Parathyroid adenoma (tissue), 2 donors: ENCODE measurements around the gene UBE2Q1.
A peak's percentile ranks its signal among the peaks of the same experiment; 100 is the strongest.

Experiments used
- H2AFZ ChIP-seq: fragments of 300-600 bp; sonication (generic); one replicate; pipeline ENCODE4 v1.7.0; 2017; ENCODE audit warnings: antibody characterized with exemption, mild to moderate bottlenecking
- H3K27ac ChIP-seq: fragments of 300-600 bp; sonication (generic); one replicate; pipeline ENCODE4 v1.7.0; 2017
- H3K27me3 ChIP-seq: fragments of 300-600 bp; sonication (generic); one replicate; pipeline ENCODE4 v1.7.0; 2017; ENCODE audit warnings: low read length; ENCODE audit not compliant: control insufficient read depth, insufficient read depth
- H3K36me3 ChIP-seq: fragments of 300-600 bp; sonication (generic); one replicate; pipeline ENCODE4 v1.7.0; 2017; ENCODE audit warnings: low read length; ENCODE audit not compliant: control insufficient read depth, insufficient read depth
- H3K4me1 ChIP-seq: fragments of 300-600 bp; sonication (generic); one replicate; pipeline ENCODE4 v1.7.0; 2017; ENCODE audit warnings: control low read depth
- H3K4me2 ChIP-seq: fragments of 300-600 bp; sonication (generic); one replicate; pipeline ENCODE4 v1.7.0; 2017; ENCODE audit warnings: low read length
- H3K4me3 ChIP-seq: fragments of 300-600 bp; sonication (generic); one replicate; pipeline ENCODE4 v1.7.0; 2017; ENCODE audit warnings: low read depth, low read length
- H3K79me2 ChIP-seq: fragments of 300-600 bp; sonication (generic); one replicate; pipeline ENCODE4 v1.7.0; 2017; ENCODE audit warnings: control low read depth
- H3K9ac ChIP-seq: fragments of 300-600 bp; sonication (generic); one replicate; pipeline ENCODE4 v1.7.0; 2017; ENCODE audit warnings: mild to moderate bottlenecking
- H3K9me3 ChIP-seq: fragments of 300-600 bp; sonication (generic); one replicate; pipeline ENCODE4 v1.7.0; 2017; ENCODE audit warnings: low read length; ENCODE audit not compliant: control insufficient read depth
- TF ChIP-seq, protein P1 (sequence below): fragments of 300-600 bp; sonication (generic); IDR thresholded peaks from one replicate; pipeline ENCODE4 v1.7.0; 2017; ENCODE audit warnings: antibody characterized with exemption, mild to moderate bottlenecking
- donor health status: primary hyperparathyroidism.

UBE2Q1 gene

GRCh38 chr1:154512760-154513159 is 45.7 kb downstream of the UBE2Q1 start:
- H3K9me3 ChIP-seq = no peaks in the 10 kb centered on the region

DNA sequence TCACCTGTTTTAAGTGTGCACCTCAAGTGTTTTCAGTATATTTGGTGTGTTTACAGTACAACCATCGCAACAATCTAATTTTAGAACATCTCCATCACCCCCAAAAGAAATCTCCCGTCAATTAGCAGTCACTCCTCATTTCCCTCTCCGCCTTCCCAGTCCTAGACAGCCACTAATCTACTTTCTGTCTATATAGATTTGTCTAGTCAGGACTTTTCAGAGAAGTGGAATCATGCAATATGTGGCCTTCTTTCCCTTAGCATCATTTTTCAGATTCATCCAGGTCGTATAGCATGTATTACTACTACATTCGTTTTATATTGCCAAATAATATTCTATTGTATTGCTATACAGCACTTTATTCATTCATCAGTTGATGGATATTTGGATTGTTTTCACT is 54.6 kb downstream of the UBE2Q1 start:
- Histone ChIP-seq H3K9ac (no peak overlapping the region), H3K27ac (no peak overlapping the region), H3K9me3 (no peaks in the 10 kb centered on the region), H3K36me3 (no peaks in the 10 kb centered on the region), H3K4me3 (no peak overlapping the region), H3K79me2 (no peaks in the 10 kb centered on the region), H2AFZ (no peak overlapping the region), H3K27me3 (no peaks in the 10 kb centered on the region), H3K4me1 (no peaks in the 10 kb centered on the region), H3K4me2 (no peak overlapping the region)
- TF ChIP-seq, protein P1, sequence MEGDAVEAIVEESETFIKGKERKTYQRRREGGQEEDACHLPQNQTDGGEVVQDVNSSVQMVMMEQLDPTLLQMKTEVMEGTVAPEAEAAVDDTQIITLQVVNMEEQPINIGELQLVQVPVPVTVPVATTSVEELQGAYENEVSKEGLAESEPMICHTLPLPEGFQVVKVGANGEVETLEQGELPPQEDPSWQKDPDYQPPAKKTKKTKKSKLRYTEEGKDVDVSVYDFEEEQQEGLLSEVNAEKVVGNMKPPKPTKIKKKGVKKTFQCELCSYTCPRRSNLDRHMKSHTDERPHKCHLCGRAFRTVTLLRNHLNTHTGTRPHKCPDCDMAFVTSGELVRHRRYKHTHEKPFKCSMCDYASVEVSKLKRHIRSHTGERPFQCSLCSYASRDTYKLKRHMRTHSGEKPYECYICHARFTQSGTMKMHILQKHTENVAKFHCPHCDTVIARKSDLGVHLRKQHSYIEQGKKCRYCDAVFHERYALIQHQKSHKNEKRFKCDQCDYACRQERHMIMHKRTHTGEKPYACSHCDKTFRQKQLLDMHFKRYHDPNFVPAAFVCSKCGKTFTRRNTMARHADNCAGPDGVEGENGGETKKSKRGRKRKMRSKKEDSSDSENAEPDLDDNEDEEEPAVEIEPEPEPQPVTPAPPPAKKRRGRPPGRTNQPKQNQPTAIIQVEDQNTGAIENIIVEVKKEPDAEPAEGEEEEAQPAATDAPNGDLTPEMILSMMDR = no peak

More at GRCh38 chr1:154512760-154513159, 45.7 kb downstream of the UBE2Q1 start:
- Histone ChIP-seq H2AFZ (no peak overlapping the region), H3K9ac (no peak overlapping the region), H3K79me2 (no peaks in the 10 kb centered on the region), H3K4me1 (no peaks in the 10 kb centered on the region), H3K4me2 (no peak overlapping the region), H3K27me3 (no peaks in the 10 kb centered on the region), H3K36me3 (no peaks in the 10 kb centered on the region), H3K4me3 (no peak overlapping the region), H3K27ac (no peak overlapping the region)
- TF ChIP-seq, protein P1 = no peak

DNA sequence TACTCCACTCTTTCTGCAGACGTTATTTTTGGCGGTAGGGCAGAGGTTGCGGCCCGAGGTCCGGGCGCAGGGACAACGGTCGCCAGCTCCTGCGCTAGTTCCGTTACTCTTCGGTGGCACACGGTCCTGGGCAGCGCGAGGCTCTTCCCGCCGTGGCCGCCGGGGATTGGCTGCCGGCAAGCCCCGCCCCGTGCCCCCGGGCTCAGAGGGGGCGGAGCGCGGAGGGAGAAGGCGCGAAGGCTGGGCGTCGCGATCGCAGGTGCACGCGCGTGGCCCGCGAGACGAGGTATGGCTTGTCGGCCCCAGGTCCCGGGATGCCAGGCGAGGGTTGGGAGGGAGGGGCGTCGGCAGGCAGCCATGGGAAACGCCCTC is 55.7 kb downstream of the UBE2Q1 start:
- Histone ChIP-seq H3K4me1 (no peaks in the 10 kb centered on the region), H3K9ac (no peak overlapping the region), H3K27ac (no peak overlapping the region), H3K27me3 (no peaks in the 10 kb centered on the region), H3K4me2 (no peak overlapping the region), H2AFZ (no peak overlapping the region), H3K36me3 (no peaks in the 10 kb centered on the region), H3K9me3 (no peaks in the 10 kb centered on the region), H3K4me3 (no peak overlapping the region), H3K79me2 (no peaks in the 10 kb centered on the region)
- TF ChIP-seq, protein P1 = no peak

DNA sequence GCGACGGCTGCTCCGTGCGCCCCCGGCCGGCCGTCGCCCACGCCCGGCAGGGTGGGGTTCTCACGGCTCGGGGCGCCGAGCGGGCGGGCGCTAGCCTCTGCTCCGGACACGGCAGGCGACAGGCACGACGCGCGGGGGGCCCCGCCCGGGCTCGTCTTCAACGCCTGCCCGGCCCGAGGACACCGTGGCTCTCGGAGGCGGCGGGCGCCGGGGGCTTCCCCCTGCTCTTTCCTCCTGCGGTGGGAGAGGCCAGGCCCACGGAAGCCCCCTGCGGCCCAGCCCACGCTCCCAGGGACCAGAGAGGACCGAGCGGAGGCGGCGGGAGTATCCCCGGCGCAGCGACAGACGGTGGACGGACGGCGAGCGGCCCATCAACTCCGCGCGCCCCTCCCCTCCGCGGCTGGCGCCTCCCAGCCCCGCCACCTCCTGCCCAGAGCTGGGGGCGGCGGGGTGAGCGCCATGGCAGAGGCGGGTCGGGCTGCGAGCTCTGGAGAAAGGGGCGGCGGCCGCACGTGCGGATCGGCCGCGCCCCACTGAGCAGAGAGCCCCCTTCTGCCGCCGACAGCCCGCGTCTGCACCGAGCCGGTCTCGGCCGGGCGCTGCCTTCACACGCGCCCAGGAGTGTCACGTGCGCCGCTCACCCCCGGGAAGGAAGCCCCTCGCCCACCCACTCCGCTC is 56.3 kb downstream of the UBE2Q1 start, which contains the start of the genes SHE and TDRD10:
SHE (minus strand) TSS at position 347 of the 678 bp plus-strand sequence. CDS start 386 bp downstream, outside the sequence.
TDRD10 (plus strand) TSS at position 154 of the 678 bp plus-strand sequence. CDS start 4,685 bp downstream, outside the sequence.
- TF ChIP-seq, protein P1 = no peak
- Histone ChIP-seq H3K79me2 (no peaks in the 10 kb centered on the region), H3K4me3 (peak within 1 kb of the TSS; percentile 50), H3K9ac (no peak within 1 kb of the TSS), H3K27ac (no peak within 1 kb of the TSS), H3K36me3 (no peaks in the 10 kb centered on the region), H3K27me3 (no peaks in the 10 kb centered on the region), H2AFZ (peak within 1 kb of the TSS; percentile 72), H3K9me3 (no peaks in the 10 kb centered on the region), H3K4me2 (peak within 1 kb of the TSS; percentile 35), H3K4me1 (no peaks in the 10 kb centered on the region)
